ENCODE measurements around the gene BTBD8.

The BTBD8 gene

DNA sequence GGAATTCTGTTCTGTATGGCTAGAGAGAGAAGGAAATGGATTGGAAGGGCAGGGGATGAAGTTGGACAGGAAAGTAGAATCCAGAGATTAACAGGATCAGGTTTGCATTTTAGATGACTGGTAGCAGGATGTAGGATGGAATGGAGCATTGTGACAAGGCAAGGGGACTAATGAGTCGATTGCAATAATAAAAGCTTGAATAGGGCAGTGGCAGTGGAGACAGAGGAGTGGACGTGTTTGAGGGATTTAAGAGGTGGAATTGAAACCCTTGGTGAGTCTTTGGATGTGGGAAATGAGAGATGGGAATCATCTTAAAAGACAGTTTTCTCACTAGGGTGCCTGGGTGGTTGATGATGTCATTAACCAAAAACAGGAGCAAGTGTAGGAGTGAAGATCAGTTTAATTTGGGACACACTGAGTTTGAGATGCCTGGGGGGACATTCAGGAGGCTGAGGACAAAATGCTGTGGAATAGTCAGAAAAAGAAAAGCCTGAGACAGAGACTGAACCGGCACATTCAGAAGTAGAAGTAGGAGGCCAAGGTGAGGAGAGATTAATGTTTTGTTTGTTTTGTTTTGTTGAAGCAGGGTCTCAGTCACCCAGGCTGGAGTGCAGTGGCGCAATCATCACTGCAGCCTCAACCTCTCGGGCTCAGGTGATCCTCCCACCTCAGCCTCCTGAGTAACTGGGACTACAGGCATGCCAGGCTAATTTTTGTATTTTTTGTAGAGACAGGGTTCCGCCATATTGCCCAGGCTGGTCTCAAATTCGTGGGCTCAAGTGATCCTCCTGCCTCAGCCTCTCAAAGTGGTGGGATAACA, 108.5 kb downstream of the BTBD8 start:
- no peak overlapping the region for H3K4me3 ChIP-seq (ENCODE audit: low read depth, low read length)

DNA sequence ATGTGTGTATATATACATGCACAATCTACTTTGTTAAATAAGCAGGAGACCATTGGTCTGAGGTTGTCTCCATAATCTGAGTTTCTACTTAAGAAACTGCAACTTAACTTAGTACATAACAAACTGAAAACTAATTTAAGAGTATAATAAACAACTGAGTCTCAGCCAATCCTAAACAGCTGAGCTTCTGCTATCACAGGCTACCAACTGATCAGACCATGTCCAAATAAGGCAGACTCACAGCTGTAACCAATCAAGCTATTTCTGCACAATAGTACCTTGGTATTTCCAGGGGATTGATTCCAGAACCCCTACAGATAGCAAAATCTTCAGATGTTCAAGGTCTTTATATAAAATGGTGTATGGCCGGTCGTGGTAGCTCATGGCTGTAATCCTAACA, 111.6 kb downstream of the BTBD8 start:
- H3K4me3 ChIP-seq (ENCODE audit: low read depth, low read length), result no peak overlapping the region

DNA sequence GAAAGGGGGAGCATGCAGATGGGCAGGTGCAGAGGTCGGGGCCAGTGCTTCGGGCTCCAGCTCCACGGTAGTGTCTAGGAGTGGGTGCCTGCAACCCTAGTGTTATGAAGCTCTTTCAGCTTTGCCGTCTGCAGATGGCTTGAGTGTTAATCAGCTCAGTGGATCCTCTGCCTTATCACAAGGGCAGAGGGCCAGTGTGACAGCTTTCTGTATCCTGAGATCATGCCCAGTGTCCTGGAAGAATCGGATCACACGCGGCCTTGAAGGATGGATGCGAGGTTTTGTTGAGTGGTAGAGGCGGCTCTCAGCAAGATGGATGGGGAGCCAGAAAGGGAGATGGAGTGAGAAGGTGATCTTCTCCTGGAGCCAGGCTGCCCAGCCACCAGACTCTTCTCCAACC, 112.1 kb downstream of the BTBD8 start:
- no peak overlapping the region for H3K4me3 ChIP-seq (ENCODE audit: low read depth, low read length)

DNA sequence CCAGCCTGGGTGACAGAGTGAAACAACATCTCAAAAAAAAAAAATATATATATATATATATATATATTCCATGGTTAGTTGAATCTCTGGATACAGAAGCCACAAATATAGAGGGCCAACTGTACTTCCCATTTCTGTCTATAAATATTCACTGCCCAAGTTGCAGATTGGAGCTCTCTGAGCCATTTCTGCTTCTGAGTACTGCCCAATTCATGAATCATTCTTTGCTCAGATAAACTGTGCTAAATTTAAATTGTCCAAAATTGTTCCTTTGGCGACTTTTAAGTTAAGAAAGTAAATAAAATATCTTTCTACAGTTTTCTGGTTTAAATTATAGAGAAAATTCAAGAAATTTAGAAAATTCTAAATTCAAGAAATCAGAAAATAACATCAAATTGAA, 114.4 kb downstream of the BTBD8 start:
- no peak overlapping the region for H3K4me3 ChIP-seq (ENCODE audit: low read depth, low read length)

DNA sequence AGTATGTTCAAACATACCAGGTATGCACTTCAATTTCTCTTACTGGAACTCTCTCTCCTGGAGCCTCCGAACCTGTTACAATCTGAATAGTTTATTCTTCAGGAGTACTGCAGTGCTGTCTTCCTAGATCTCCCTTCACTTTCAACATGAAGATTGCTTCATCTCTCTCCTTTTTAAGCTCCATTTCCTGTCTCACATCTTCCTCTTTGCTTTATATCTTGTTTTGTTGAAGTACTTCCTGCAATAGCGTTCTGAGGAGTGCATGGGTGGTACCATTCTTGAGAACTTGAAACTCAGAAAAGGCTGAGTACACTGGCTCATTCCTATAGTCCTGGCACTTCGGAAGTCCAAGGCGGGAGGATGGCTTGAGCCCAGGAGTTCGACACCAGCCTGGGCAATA, 121.8 kb downstream of the BTBD8 start:
- H3K4me3 ChIP-seq (ENCODE audit: low read depth, low read length), result no peak overlapping the region

DNA sequence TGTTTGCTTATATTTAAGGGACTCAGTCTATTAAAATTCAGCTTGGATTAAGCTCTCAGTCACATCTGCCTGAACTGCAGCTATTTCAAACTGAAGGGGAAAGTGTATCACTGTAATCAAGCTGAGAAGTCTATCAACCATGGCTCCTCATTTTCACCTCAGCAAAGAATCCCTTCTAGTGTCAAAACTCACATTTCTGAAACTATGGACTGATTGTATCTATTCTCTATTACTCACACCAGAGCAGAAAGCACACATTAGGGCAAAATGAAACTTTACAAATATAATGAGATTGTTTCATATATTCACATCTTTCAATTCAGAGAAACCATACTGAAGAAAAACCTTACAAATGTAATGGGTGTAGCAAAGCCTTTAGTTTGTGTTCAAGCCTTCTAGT, 123.0 kb downstream of the BTBD8 start:
- no peak overlapping the region for H3K4me3 ChIP-seq (ENCODE audit: low read depth, low read length)

DNA sequence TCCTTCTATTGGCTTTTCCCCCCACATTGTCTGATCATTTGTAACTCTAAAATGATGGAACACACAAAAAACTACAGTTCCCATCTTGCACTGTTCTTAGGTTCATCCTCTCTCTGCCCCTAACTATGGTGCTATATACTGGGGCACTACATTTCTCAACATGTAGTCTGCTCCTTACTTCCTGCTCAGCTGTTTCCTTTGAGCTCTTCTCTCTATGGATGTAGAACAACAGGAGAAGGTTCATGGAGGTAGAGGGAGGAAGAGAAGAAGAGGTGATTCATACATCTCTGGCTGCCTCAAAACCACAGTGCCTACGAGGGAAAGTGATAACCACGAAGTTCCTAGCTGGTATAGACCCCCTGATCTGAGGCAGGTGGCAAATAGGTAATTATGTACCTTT, 130.6 kb downstream of the BTBD8 start:
- no peak overlapping the region for H3K4me3 ChIP-seq (ENCODE audit: low read depth, low read length)

DNA sequence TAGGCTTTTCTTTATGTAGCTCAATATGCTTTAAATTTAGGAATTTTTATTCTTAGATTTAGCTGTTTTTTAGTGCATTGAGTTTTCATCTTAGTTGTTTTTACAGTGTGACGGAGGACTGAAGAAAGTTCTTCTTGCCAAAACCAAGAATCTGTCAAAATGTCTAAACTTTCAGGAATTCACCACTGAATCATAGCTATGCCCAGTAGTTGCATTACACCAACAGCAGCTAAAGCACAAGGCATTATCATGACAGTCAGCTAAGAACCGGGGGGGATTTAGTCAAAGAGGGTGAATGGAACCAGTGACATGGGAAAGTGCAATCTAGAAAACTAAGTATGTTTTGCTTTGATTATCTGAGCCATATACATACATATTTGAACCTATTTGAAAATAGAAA, 131.0 kb downstream of the BTBD8 start:
- no peak overlapping the region for H3K4me3 ChIP-seq (ENCODE audit: low read depth, low read length)

DNA sequence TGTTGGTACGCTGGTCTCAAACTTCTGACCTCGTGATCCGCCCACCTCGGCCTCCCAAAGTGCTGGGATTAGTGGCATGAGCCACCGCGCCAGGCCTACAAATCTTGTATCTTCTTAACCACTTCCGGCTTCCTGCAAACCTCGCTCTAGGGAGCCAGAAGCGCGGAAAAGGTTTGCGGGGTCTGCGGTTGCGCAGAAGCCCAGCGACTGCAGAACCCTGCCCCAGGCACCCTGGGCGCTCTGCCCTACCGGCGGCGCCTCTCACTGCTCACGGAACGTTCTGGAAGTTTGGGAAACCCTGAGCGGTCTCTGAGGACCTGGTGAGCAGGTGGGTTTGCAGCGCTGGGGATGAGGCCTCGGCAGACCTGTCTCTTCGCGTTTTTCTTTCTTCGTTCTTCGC, 137.6 kb downstream of the BTBD8 start, which contains the start of gene C1orf146:
TSS of gene C1orf146 (plus strand) at position 195 of the 400 bp plus-strand sequence. CDS start 13,506 bp downstream, outside the sequence.
- H3K4me3 ChIP-seq (ENCODE audit: low read depth, low read length), result no peak within 1 kb of the TSS

DNA sequence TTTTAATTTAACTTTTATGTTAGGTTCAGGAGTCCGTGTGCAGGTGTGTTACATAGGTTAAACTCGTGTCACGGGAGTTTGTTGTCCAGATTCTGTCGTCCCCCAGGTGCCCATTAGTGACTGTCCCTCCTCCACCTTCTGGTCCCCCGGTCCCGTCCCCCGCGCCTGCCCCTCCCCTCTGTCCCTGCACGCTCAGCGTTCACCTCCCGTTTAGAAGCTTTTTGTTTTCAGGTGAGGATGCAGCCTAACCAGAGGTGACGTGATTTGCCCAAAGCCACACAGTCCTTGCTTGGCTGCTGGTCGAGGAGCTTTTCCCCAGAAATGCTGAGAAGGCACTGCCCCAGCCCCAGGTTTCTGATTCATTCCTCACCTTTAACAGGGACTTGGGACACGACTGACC, 138.4 kb downstream of the BTBD8 start:
- H3K4me3 ChIP-seq (ENCODE audit: low read depth, low read length), result no peak overlapping the region

DNA sequence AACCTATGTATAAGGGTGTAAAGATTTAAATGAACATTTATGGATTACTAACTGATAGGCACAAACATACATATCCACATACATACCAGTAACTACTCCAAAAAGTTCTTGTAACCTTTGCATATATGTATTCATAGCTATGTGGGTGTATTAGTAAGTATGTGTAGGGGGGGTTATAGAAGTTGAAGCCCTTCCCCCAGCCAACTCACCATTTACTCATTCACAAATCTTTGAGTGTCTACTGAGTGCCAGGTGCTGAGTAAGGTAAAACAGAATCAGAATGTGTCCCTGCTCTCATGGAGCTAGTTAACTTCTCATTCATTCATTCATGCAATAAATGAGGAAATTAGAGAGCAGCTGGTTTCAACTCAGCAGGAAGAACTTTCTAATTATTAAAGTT, 138.9 kb downstream of the BTBD8 start:
- no peak overlapping the region for H3K4me3 ChIP-seq (ENCODE audit: low read depth, low read length)

DNA sequence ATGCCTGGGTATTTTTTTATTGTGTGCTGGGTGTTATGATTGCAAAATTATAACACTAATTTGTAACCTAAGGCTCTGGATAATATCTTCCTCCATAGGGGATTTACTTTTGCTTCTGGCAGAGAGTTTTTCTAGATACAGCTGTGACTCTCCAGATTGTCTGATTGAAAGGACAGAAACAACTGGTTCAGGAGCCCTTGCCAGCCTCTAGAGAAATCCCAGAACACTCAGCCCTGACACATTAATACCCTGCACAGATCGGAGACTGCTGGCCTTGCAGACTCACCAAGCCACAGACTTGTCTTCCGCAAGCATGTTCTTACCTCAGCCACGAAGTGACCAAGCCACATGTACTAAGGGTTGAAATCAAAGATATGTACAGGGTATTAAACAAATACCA, 148.3 kb downstream of the BTBD8 start:
- H3K4me3 ChIP-seq (ENCODE audit: low read depth, low read length), result no peak overlapping the region

DNA sequence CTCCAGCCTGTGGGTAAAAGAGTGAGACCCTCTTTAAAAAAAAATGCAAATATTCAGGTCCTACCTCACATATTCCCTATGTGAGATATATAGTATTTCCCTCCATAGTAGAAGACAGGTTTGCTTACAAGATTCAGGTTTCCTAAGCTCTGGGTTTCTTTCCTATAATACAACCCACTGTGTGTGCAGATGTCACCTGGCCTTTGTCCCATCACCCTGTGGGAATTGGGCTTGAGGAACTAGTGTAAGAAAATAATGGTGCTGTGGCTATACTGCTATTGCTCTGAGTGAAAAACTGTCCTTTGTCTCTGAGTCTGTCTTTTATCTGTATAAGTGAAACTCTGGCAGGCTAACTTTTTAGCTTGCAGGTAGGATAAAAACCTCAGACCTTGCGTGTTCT, 150.6 kb downstream of the BTBD8 start:
- H3K4me3 ChIP-seq (ENCODE audit: low read depth, low read length), result no peak overlapping the region
